VCaP (cell line): ENCODE data around the gene CCBE1.

Experiments used
- H3K27ac ChIP-seq: fragments of 450-650 bp; 2 replicates; pipeline ENCODE4 v1.5.1; 2017
- TF ChIP-seq, protein P1 (sequence below): fragments of 450-650 bp; conservative IDR thresholded peaks from 2 replicates; pipeline ENCODE4 v1.5.1; 2017; ENCODE audit warnings: mild to moderate bottlenecking, moderate library complexity

Gene CCBE1

DNA sequence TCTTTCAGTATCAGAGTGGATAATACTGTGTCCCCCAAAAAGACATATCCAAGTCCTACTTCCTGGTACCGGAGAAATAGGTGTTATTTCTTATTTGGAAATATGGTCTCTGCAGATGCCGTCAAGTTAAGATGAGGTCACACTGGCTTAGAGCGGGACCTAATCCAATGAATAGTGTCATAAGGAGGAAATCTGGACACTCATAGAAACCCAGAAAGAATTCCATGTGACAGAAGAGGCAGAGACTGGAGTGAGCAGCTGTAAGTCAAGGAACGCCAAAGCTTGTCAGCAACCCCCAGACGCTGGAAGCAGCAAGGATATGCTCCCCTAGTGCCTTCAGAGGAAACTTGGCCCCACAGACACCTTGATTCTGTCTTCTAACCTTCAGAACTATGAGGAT is 69.8 kb downstream of the CCBE1 start:
- H3K27ac ChIP-seq = no peak overlapping the region
- TF ChIP-seq, protein P1, sequence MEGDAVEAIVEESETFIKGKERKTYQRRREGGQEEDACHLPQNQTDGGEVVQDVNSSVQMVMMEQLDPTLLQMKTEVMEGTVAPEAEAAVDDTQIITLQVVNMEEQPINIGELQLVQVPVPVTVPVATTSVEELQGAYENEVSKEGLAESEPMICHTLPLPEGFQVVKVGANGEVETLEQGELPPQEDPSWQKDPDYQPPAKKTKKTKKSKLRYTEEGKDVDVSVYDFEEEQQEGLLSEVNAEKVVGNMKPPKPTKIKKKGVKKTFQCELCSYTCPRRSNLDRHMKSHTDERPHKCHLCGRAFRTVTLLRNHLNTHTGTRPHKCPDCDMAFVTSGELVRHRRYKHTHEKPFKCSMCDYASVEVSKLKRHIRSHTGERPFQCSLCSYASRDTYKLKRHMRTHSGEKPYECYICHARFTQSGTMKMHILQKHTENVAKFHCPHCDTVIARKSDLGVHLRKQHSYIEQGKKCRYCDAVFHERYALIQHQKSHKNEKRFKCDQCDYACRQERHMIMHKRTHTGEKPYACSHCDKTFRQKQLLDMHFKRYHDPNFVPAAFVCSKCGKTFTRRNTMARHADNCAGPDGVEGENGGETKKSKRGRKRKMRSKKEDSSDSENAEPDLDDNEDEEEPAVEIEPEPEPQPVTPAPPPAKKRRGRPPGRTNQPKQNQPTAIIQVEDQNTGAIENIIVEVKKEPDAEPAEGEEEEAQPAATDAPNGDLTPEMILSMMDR = no peak

DNA sequence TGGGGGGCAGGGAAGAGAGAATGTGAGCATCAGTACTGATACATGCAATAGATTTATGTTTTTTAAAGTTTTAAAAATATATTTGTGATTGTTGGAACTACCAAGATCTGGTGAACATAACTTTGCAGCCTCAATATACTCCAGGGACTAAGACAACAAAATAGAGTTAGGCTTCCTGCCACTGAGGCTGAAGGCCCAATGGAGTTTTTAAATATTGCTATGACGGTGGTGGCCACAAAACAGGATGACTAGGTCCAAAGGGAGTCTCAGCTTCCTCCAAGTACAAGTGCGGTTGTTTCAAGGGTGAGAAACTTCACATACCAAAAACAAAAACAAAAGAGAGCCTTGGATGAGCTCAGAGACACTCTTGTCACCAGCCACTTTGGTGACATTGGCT is 72.9 kb downstream of the CCBE1 start:
- TF ChIP-seq, protein P1 = no peak

DNA sequence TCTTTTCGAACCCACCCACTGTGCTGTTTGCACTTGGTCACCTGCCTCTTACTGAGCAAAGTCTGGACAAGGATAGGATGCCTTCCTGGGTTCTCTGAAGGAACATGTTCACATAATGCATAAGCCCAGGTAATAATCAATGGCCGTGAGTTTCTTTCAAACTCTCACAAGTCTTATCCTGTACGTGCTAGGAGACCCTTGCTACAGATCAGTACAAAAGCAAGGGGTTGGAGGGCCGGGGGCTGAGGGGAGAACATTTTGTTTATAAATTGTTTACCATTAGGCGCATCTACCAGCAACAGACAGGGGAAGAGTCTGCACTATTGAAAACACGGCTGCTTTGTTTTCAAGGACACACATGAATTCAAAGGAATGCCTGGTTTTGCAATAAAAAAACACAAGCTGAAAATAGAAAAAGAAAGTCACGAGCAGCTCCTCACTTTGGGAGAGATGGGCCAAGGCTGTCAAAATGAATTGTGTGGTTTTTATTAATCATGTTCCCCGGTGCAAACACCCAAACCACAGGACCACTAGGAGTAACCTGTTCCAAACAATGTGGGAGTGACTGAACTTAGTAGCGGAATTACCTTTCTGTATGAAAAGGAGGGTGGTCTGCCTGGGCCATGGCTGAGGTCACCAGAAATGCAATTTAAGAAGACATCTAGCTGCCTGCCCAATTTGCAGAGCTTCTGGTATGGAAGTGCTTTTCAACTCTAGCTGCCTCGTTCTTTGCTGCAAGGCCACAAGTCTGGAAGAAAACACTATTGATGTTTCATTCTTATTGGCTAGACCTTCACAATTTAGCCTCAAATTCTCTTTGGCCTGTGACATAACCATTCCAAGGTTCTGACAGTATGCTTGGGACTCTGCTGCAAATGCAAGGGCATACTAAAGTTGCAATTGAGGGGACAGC is 73.5 kb downstream of the CCBE1 start:
- H3K27ac ChIP-seq = no peak overlapping the region
- TF ChIP-seq, protein P1 = no peak

More for the DNA sequence above, 72.9 kb downstream of the CCBE1 start:
- H3K27ac ChIP-seq = no peak overlapping the region

DNA sequence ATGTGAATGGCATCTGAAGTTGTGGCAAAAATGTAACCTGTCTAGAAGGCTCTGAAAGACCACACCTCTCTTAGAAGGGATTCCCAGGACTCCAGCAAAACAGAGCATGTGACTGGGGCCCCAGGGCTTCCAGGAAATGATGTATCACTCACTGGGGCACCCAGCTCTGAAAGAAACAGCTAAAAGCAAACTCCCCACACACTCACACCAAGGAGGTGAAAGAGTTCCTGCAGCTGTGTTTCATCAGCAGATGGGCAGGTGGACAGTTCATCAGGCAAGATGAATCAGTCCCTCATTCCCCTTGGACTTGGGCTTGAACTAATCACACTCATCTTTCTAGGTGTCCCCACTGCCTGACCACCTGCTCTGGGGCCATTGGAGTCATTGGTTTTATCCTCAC is 76.2 kb downstream of the CCBE1 start:
- TF ChIP-seq, protein P1 = no peak
- H3K27ac ChIP-seq = no peak overlapping the region

DNA sequence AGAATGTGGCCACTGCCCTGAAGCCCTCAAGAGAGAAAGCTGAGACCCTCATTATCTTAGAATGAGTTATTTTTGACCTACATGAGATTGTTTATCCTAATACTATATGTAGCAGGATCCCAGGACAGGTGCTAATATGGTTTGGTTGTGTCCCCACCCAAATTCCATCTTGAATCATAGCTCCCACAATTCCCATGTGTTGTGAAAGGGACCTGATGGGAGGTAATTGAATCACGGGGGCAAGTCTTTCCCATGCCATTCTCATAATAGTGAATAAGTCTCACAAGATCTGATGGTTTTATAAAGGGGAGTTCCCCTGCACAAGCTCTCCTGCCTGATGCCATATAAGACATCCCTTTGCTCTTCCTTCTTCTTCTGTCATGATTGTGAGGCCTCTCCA is 76.8 kb downstream of the CCBE1 start:
- H3K27ac ChIP-seq = no peak overlapping the region
- TF ChIP-seq, protein P1 = no peak

DNA sequence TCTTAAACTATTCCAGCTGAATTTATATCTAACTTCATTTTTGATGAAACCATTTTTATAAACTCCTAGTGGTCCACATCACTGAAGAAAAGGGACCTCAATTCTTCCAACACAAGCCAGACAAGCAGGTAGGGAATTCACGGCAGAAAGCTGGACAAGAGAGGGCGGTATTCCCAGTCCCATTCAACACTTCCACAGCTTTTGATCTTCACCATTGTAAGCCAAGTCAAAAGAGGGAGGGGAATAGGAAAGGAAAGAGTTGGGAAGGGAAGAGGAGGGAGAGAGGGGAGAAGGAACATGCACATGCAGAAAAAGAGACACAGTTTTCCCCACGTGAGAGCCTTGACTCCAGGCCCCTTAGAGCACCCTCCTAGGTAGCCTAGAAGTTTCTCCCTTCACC is 77.4 kb downstream of the CCBE1 start:
- TF ChIP-seq, protein P1 = no peak
- no peak overlapping the region for H3K27ac ChIP-seq

DNA sequence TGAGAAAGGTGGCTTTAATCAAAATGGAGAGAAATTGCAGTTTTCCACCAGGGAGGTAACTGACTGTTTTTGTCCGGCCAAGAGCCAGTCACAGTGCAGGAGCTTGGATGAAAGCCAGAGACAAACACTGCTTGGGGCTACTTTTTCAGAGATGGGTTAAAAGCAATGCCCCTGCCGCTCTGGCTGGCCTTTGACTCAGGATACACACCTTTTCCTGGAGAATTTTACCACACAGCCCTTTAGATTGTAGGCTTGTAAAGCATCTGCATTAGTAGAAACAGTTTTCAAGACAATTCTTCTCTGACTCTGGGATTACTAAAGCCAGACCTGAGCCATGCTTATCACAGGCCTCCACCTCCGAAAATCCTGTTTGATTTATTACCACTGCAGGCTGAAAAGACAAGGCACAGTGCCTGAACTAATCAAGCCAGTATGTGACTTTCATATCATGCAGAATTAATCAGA is 79.7 kb downstream of the CCBE1 start:
- H3K27ac ChIP-seq = no peak overlapping the region
- TF ChIP-seq, protein P1 = no peak
